BJ (cell line): ENCODE data around the gene PERM1. TPM values are rescaled to one million over a fixed set of nuclear protein-coding genes. Genes with fewer than 3 reads are reported as not detected.

Source experiments
- CTCF ChIA-PET: fragments of 350-600 bp; formaldehyde crosslinking; extraction: SDS; loops from one replicate; lab custom pipeline; 2021; ENCODE audit warnings: antibody characterized with exemption, inconsistent platforms; lab: Yijun Ruan, JAX
- POLR2A ChIA-PET: fragments of 300-600 bp; sonication (Branson Sonifier 250); formaldehyde crosslinking; extraction: SDS; loops from one replicate; lab custom pipeline; 2021; ENCODE audit warnings: antibody characterized with exemption; lab: Charles Lee
- DNase-seq: peaks from one replicate; pipeline ENCODE4 v3.0.0-alpha.2; 2011; ENCODE audit warnings: low read depth
- H3K27me3 ChIP-seq: 2 replicates; pipeline ENCODE4 v1.6.0; 2011; ENCODE audit warnings: low read length; ENCODE audit not compliant: control insufficient read depth, insufficient read depth
- H3K36me3 ChIP-seq: 2 replicates; pipeline ENCODE4 v1.5.1; 2011; ENCODE audit warnings: low read length; ENCODE audit not compliant: control insufficient read depth, insufficient read depth
- H3K4me3 ChIP-seq: 2 replicates; pipeline ENCODE4 v1.5.1; 2011; ENCODE audit warnings: low read depth, mild to moderate bottlenecking, control low read depth, low read length
- CTCF ChIP-seq: IDR thresholded peaks from 2 replicates; pipeline ENCODE4 v1.5.1; 2011; ENCODE audit warnings: low read depth, mild to moderate bottlenecking, control low read depth, inconsistent platforms, low read length, moderate library complexity; ENCODE audit not compliant: insufficient read depth
- polyA plus RNA-seq: library from polyadenylated mRNA; depleted of rRNA; stranded (reverse); fragments of >200 nt; gene quantifications from 2 replicates; pipeline ENCODE4 v1.2.3, GENCODE V29; 2011

The PERM1 gene
- polyA plus RNA-seq, 1 experiment: not detected

- no peak for DNase-seq
- Histone ChIP-seq H3K4me3 (peak within 1 kb of the TSS; percentile 73), H3K36me3 (peaks cover 23% of the 10 kb centered on the region), H3K27me3 (no peaks in the 10 kb centered on the region; the same call in 1 of the 2 replicates)
- TF ChIP-seq CTCF: no peak
- ChIA-PET CTCF (interaction anchor here (1.3 kb wide), 1 partner anchor 54 kb away, joined by 3 read pairs; no protein-coding TSS in a partner anchor), POLR2A (no interaction called here)
Observed at GRCh38 chr1:960363-961131, 21.3 kb downstream of the PERM1 start, which contains the start of gene KLHL17. Gene KLHL17 (plus strand): TSS chr1:960584. CDS start chr1:960694, 110 bp downstream.

- H3K27me3 ChIP-seq: no peaks in the 10 kb centered on the region; the same call in 1 of the 2 replicates
- peak overlapping the region; percentile 73 for H3K4me3 ChIP-seq
- peaks cover 27% of the 10 kb centered on the region for H3K36me3 ChIP-seq
- POLR2A ChIA-PET: no interaction called here
- no peak for DNase-seq
- TF ChIP-seq CTCF: no peak
- CTCF ChIA-PET: interaction anchor here (1.0 to 1.3 kb wide), 3 partner anchors 21 to 37 kb away, joined by 3 to 6 read pairs (median 3); no protein-coding TSS in a partner anchor
Observed at GRCh38 chr1:959731-960362, 22.0 kb downstream of the PERM1 start.

- CTCF ChIA-PET: interaction anchor here (1.0 to 1.3 kb wide), 3 partner anchors 21 to 36 kb away, joined by 3 to 6 read pairs (median 3); no protein-coding TSS in a partner anchor
- POLR2A ChIA-PET: no interaction called here
- TF ChIP-seq CTCF: no peak
- DNase-seq: no peak
- Histone ChIP-seq H3K4me3 (peak within 1 kb of the TSS; percentile 89), H3K27me3 (no peaks in the 10 kb centered on the region; the same call in 1 of the 2 replicates), H3K36me3 (peaks cover 32% of the 10 kb centered on the region)
Observed at GRCh38 chr1:958823-959730, 22.8 kb downstream of the PERM1 start, which contains the start of gene NOC2L. Gene NOC2L (minus strand): TSS chr1:959256. CDS start chr1:959240, 16 bp downstream.

GRCh38 chr1:956636-957035 lies 25.3 kb downstream of the PERM1 start:
- H3K36me3 ChIP-seq: peaks cover 39% of the 10 kb centered on the region

More at GRCh38 chr1:956636-957035, 25.3 kb downstream of the PERM1 start:
- ChIA-PET POLR2A (no interaction called here), CTCF (no interaction called here)
- Histone ChIP-seq H3K27me3 (no peaks in the 10 kb centered on the region; the same call in 1 of the 2 replicates), H3K4me3 (no peak overlapping the region)
- TF ChIP-seq CTCF: no peak
- no peak for DNase-seq
